NCI-H774 (cell line): Measurements from ENCODE around the gene SV2A.
"Not testable (repeated sequence)": the region's sequence is repeated elsewhere in the genome, so short reads cannot be mapped to it uniquely, and the experiment has no call there.

Source experiments
- DNase-seq: peaks from one replicate; lab custom pipeline; 2025; lab: John Stamatoyannopoulos, UW

SV2A gene

DNA sequence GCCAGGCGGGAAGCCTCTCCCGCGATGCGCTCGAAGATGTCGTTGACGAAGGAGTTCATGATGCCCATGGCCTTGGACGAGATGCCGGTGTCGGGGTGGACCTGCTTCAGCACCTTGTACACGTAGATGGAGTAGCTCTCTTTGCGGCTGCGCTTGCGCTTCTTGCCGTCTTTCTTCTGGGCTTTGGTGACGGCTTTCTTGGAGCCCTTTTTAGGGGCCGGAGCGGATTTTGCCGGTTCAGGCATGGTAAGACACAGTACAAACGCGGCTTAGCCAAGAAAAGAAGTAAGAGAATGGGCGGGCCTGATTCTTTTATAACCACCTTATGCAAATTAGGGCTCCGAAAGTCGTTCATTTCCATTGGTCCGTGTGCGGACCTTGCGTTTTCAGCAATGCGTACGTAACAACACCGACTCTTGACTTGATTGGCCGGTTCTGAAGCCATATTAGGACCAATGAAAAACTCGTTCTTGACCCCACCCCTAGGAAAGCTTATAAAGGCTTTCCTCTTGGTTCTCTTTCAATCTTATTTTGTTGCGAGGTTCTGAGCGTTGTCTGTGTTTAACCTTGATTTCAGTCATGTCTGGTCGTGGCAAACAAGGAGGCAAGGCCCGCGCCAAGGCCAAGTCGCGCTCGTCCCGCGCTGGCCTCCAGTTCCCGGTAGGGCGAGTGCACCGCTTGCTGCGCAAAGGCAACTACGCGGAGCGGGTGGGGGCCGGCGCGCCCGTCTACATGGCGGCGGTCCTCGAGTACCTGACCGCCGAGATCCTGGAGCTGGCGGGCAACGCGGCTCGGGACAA lies 31.0 kb downstream of the SV2A start:
- peak; percentile 99 for DNase-seq

DNA sequence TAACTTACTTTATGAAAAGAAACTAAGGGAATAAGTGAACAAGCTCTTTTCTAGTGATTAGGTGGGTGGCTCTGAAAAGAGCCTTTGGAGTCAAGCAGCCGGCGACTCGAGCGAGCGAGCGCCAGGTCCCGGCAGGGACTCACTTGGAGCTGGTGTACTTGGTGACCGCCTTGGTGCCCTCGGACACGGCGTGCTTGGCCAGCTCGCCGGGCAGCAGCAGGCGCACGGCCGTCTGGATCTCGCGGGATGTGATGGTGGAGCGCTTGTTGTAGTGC lies 31.6 kb downstream of the SV2A start:
- not testable (repeated sequence) for DNase-seq

DNA sequence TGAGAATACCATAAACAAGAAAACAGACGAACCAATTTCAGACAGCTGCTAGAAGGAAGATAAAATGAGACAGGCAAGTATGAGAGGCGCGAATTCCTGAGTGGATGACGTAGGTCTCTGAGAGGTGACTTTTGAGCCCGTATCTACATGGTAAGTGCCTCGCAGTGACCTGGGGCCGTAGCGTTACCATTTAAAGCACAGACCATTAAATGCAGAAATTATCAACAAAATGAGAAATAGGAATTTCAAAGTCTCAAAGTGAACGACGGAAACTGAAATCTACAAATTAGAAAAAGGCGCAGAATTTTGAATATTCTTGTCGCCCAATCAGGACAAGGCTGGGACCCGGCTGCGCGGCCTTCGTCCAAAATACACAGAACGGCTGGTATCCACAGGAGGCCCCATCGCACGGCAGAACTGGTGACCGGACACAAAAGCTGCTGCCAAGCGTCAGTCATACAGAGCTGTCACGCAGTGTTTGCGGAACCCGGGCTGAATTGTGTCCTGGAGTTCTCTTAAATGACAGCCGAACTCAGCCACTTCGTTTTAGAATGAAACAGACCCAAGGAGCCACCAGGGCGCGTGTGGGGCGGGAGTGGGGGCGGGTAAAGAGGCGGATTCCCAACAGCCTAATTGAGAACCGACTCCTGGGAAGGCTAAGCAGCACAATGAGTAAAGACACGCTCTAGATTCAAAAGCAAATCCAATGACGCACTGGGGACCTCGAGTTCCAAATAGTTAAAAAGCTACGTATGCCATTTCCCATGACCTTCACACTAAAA lies 32.1 kb downstream of the SV2A start:
- DNase-seq, result peak; percentile 93

DNA sequence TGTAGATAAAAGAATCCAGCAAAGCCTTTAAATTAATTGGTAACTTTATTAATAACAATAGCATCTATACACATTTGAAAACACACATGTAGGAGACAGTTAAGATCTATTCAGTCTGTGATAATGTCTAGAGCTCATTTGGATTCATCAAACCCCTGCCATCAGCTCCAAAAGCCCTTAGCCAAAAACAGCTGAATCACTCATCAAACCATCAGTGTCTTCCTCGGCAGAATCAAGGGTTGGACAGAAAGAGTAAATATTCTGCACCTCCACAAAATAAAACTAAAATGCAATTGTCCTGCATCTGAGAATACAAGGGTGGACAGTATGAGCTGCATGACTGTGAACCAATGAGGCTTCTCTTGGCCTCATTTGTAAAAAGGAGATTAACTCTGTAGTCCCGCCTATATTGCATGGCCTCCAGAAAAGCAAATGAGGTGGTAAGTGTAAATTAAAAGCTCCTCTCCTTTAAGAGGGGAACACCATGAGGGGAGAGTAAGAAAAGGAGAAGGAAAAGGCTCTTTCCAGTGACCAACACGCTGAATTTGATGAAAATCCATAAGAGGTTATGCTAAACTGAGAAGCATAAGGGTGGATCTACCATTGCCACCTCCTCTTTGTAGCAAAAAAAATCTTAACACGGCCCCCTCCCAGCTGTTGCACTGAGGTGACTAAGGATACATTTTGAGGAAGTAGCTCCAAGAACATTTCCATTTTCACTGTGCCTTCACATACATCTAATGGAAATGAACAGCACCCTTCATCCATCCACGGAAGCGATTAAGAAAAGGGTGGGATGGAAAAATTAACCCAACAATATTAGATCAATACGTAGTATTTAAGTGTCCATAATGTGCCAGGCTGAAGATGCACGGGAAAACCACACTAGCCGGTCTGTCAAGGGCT lies 33.0 kb downstream of the SV2A start:
- peak; percentile 48 for DNase-seq

DNA sequence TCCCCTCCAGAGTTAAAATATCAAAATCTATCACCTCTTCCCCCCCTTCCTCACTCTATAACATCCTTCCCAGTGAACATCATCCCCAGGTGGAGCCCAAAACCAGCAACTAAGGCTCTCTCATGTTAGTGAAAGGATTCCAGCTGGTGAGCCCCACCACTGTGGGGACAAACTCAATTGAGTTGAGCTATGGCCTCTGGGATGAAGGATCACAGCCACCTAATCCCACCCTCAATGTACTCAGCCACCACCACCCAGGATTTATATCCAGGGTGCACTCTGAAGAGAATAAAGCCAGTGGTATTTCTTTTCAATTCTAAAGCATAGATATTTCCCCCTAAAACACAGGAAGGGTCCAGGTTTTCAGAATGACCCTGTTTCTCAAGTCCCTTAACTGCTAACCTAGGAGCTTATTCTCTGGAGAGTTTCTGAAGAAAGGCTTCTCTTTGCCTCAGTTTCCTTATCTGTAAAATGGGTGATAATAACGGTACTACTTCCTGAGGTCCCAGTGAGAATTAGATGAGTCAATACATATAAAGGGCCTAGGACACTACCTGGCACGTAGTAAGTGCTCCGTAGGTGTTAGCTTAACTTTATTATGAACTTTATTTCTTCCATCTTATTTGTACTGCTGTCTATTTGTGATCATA lies 33.9 kb downstream of the SV2A start:
- DNase-seq, result no peak

DNA sequence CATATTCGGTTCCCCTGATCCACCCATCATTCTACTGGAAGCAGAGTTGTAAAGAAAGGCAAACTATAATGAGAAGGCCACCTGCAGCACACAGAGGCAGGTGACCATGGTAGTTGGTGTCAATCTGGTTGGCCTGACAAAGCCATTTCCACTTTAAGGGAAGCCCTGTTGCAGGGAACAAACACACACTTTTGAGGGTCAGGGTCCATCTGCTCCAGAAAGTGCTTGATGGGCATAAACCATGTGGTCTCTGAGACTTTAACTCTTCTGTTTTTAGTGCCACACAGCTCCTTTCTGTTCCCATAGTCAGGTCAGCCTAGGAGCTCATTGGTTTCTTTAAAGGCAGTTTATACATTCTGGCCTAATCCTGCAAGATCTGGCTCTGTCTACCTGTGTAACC lies 35.8 kb downstream of the SV2A start:
- DNase-seq, result no peak

DNA sequence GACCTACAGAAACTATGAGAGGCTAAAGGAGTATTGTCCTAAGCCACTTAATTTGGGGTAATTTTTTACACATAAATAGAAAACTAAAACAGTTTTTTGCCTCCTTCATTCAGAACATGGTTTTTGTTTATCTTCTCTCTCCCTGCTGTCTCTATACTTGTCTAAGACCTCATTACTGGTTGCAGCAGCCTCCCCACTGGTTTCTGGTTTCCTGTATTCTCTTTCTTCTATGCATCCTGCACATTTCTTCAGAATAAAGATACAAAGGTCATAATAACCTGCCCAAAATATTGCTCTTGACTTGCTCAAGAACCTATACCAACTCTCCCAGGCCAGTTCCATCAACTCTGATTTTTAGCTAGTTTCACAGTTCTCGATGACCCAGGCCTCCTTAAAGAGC lies 38.1 kb downstream of the SV2A start:
- DNase-seq, result no peak

DNA sequence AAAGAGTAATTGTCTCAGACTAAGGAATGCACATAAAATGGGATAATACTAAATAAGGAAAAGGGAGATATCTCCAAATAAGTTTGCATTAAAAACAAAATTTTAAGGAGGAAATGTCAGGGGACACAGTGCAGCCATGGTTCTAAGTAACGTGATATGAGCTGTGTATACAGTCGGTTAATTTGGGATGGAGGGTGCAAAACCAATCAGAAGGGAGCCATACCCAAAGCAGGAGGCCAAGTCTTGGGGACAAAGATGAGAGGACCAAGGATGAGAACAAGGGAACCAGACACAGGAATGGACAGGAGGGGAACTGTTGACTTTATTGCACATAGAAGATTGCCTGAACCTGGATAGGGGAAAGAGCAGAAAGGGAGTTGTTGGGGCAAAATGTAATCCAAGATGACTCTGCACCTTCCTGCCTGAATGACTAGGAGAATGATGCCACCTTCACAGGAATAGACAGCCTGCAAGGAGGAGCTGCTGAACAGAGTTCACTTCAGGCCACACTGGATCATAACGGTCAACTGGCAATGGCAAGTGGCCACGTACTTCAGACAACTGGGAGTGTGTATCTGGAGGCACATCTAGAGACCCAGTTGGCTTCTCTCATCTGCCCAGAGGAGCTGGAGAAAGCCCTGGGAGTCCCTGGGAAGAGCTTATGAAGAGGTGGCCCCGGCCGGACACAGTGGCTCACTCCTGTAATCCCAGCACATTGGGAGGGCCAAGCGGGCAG lies 40.3 kb downstream of the SV2A start:
- DNase-seq, result no peak

DNA sequence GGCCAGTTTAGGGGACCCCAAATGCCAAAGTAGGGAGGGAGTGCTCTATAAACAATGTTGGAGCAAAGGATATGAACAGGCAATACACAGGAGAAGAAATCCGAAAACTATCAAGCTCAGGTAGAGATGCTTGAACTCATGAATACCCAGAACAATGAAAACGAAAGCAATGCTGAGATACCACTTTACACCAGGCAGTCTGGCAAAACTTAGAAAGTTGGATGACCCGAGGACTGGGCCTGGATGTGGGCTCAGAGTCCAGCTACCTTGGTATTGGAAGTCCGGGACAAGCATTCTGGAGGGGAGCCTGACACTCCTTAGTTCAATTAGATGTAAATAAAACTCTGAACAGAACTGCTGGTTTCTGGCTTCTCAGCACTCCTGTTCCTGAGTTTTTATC lies 44.6 kb downstream of the SV2A start:
- DNase-seq, result not testable (repeated sequence)

DNA sequence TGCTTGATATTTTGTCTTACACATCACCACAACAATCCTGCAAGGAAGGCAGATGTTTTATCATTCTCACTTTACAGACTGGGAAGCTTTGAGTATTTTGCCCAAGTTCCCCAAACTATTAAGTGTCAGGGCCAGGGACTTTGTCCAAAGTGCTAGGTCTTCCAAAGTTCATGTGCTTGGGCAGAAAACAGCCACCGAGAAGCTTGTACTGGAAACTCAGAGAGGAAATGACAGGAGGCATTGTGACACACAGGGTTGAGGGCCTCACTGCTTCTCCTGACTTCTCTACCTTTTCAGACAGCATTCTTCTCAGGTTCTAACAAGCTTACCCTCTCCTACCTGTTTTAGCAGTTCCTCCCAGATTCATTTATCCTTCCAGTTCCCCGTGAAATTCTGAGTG lies 50.8 kb downstream of the SV2A start:
- not testable (repeated sequence) for DNase-seq

DNA sequence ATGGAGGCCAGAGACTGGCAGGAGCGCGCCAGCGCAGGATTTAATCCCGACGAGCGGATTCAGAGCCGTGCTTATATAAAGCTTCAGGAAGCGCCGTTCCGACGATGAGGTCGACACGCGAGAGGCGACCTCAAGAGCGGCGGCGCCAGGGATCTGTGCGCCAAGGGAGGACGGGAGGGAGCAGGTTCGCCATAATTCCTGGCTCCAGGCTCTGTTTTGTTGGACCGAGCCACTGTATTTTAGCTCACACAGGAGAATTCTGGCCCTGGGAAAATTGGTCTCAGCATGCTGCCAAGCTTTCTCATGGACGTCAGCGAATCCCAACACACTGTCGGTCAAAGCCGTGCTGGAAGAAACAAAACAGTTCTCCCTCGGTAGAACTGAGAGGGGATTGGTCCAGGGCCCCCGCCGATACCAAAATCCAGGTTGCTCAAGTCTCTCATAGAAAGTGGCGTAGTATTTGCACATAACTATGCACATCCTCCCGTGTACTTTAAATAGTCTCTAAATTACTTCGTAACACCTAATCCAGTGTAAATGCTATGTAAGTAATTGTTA lies 56.1 kb downstream of the SV2A start:
- not testable (repeated sequence) for DNase-seq

DNA sequence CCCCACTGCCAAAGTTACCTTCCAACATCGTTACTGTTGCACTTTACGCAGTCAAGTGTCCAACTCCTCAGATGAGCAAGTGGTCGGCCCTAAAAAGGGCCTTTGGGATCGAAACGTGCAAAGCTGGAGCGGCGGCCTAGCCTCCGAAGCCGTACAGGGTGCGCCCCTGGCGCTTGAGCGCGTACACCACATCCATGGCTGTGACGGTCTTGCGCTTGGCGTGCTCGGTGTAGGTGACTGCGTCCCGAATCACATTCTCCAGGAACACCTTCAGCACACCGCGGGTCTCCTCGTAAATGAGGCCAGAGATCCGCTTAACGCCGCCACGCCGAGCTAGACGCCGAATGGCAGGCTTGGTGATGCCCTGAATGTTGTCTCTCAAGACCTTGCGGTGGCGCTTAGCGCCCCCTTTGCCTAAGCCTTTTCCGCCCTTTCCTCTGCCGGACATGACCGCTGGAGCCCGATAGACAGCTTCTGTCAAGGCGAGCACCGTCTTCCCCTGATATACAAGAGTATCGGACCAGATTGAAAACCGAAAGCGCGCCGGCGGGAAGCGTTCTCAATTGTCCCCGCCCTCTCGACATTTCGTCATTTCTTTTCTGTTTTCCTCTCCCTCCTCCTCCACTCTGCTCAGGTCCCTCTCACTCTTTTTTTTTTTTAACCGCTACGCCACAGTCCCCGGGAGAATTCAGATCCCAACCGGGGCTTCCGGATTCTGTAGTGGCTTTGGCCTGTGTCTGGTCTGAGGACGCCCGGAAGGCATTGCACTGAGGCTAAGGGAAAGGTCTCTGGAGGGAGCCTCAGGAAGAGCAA lies 56.8 kb downstream of the SV2A start:
- DNase-seq, result not testable (repeated sequence)

DNA sequence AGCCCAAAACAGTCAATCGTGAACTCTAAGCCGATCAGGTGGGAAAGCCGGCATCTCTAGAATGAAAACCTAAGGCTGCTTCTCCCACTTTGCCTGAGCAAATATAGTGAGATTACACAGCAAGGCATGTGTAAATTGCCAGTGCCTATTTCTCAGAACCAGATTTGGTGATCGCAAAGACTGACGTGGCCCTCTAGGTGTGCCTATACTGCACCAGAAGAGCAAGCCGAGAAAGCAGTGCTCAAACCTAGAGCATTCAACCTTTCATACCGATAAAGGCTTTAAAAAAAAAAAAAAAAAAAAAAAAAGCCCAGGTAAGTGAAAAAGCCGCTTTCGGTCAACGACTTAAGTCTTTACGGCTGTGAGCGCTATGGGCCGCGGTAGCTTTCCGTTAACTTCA lies 57.4 kb downstream of the SV2A start:
- DNase-seq, result not testable (repeated sequence)
